GM04504 (cell line): ENCODE measurements around the gene TYMS.
"Not testable (repeated sequence)": the region's sequence is repeated elsewhere in the genome, so short reads cannot be mapped to it uniquely, and the experiment has no call there.

Experiments used
- DNase-seq: peaks from one replicate; pipeline ENCODE4 v3.0.0-alpha.2; 2012; ENCODE audit warnings: low read depth

The TYMS gene

GRCh38 chr18:678482-679182 is 21.2 kb downstream of the TYMS start:
- DNase-seq, result no peak

- no peak for DNase-seq
These were observed 22.1 kb downstream of the TYMS start for GRCh38 chr18:679516-679915.

GRCh38 chr18:680392-680791 is 22.9 kb downstream of the TYMS start:
- DNase-seq, result no peak

GRCh38 chr18:681985-682384 is 24.5 kb downstream of the TYMS start:
- DNase-seq, result no peak

GRCh38 chr18:682416-682815 is 25.0 kb downstream of the TYMS start:
- DNase-seq, result not testable (repeated sequence)

- DNase-seq, result no peak
These were observed 25.4 kb downstream of the TYMS start for GRCh38 chr18:682833-683232.

GRCh38 chr18:683531-683930 is 26.1 kb downstream of the TYMS start:
- DNase-seq, result no peak

GRCh38 chr18:685438-685837 is 28.0 kb downstream of the TYMS start:
- DNase-seq, result no peak

- DNase-seq, result no peak
These were observed 29.1 kb downstream of the TYMS start for GRCh38 chr18:686339-687111.

GRCh38 chr18:688323-688722 is 30.9 kb downstream of the TYMS start:
- DNase-seq, result no peak

- DNase-seq, result no peak
These were observed 35.4 kb downstream of the TYMS start for GRCh38 chr18:692824-693223.

- no peak for DNase-seq
These were observed 36.2 kb downstream of the TYMS start for GRCh38 chr18:693466-694187.

GRCh38 chr18:697012-697411 is 39.6 kb downstream of the TYMS start:
- DNase-seq, result no peak

GRCh38 chr18:697800-698199 is 40.3 kb downstream of the TYMS start:
- DNase-seq, result no peak

- peak; percentile 32 for DNase-seq
These were observed 45.9 kb downstream of the TYMS start for GRCh38 chr18:703213-703967.

- no peak for DNase-seq
These were observed 49.0 kb downstream of the TYMS start for GRCh38 chr18:706405-706804.

- no peak for DNase-seq
These were observed 50.6 kb downstream of the TYMS start for GRCh38 chr18:708096-708495.

GRCh38 chr18:709771-710170 is 52.3 kb downstream of the TYMS start:
- DNase-seq, result no peak

- DNase-seq, result no peak
These were observed 53.2 kb downstream of the TYMS start for GRCh38 chr18:710418-711300.

- DNase-seq, result no peak
These were observed 53.8 kb downstream of the TYMS start for GRCh38 chr18:711310-711656.

- DNase-seq, result peak; percentile 69
These were observed 54.4 kb downstream of the TYMS start for GRCh38 chr18:711657-712400.
